Esophagus squamous epithelium (tissue), 5 donors: ENCODE data around the gene PCDHA1. TPM values are rescaled to one million over a fixed set of nuclear protein-coding genes. Genes with fewer than 3 reads are reported as not detected.

Experiments used
- DNase-seq: peaks from one replicate; lab custom pipeline; 2025; lab: John Stamatoyannopoulos, UW
- H3K27ac ChIP-seq, 4 donors: fragments of 200-600 bp; sonication (generic); one replicate each; pipeline ENCODE4 v1.5.1; 2016 to 2019; ENCODE audit warnings: mild to moderate bottlenecking in 1 of 4
- H3K27me3 ChIP-seq, 4 donors: fragments of 200-600 bp; sonication (generic); 1 replicate in 3 of 4; 2 replicates in 1 of 4; pipeline versions ENCODE4 v1.5.1 to v1.6.0; 2017 to 2021; ENCODE audit warnings: antibody characterized with exemption in 1 of 4
- H3K36me3 ChIP-seq, 3 donors: fragments of 200-600 bp; sonication (generic); one replicate each; pipeline ENCODE4 v1.5.1; 2016 to 2019
- H3K4me1 ChIP-seq, 3 donors: fragments of 200-600 bp; sonication (generic); one replicate each; pipeline ENCODE4 v1.5.1; 2017 to 2019
- H3K4me3 ChIP-seq, 4 donors: fragments of 200-600 bp; sonication (generic); 1 replicate in 3 of 4; 2 replicates in 1 of 4; pipeline ENCODE4 v1.5.1; 2016 to 2019; ENCODE audit warnings: mild to moderate bottlenecking in 2 of 4, moderate library complexity in 1 of 4
- H3K9me3 ChIP-seq, 3 donors: fragments of 200-600 bp; sonication (generic); one replicate each; pipeline ENCODE4 v1.5.1; 2016 to 2019
- CTCF ChIP-seq, 6 experiments: fragments of 450-650 bp in 4 of 6; fragments of 200-600 bp in 2 of 6; sonication (generic) in 2 of 6; IDR thresholded peaks; one replicate each; pipeline ENCODE4 v1.5.1; 2016 to 2019; ENCODE audit warnings: antibody characterized with exemption in 6 of 6, mild to moderate bottlenecking in 4 of 6, moderate library complexity in 4 of 6
- POLR2A ChIP-seq, 4 donors: fragments of 450-650 bp; IDR thresholded peaks; one replicate each; pipeline ENCODE4 v1.6.1; 2017; ENCODE audit warnings: antibody characterized with exemption in 4 of 4, mild to moderate bottlenecking in 4 of 4, moderate library complexity in 3 of 4
- WGBS, 2 donors: methylation state at CpG; one replicate each; pipeline ENCODE4 v1.1.5; 2018; 5-methylcytosine and 5-hydroxymethylcytosine counted together
- intact Hi-C: fragments of 100-400 bp; cut with DNase I; formaldehyde crosslinking; loops from one replicate; pipeline ENCODE4 v1.15.0; 2022
- small RNA-seq, 4 donors: library from RNA; depleted of rRNA; stranded (forward); fragments of <200 nt; gene quantifications; one replicate each; pipeline ENCODE3, GENCODE V24; 2016
- total RNA-seq, 4 donors: library from RNA; depleted of rRNA; stranded (reverse); fragments of >200 nt; gene quantifications; one replicate each; pipeline ENCODE4 v1.1.0, GENCODE V29; 2016
- donor health status: DM: yes; HTN: yes; CAD: no.

PCDHA1 gene
- total RNA-seq, 4 donors from 2014 or later: not detected

GRCh38 chr5:141050622-141051520, 264.9 kb downstream of the PCDHA1 start, which contains the start of gene PCDHB1:
TSS of gene PCDHB1 (plus strand) at chr5:141051374. CDS start at chr5:141051471, 97 bp downstream.
- H3K4me3 ChIP-seq: peak within 1 kb of the TSS; percentile 26 to 64 (median 48)
- WGBS, 2 donors: 17 to 32% methylated on average over 14 to 20 of the region's 20 CpGs
- TF ChIP-seq POLR2A (IDR thresholded peaks at IDR 0.05) (no peak), CTCF (IDR thresholded peaks at IDR 0.05) (no peak)
- intact Hi-C loops: no loop called here
- H3K36me3 ChIP-seq: no peaks in the 10 kb centered on the region
- peaks cover 0 to 15% (median 0%) of the 10 kb centered on the region in 3 donors for H3K4me1 ChIP-seq
- no peaks in the 10 kb centered on the region for H3K9me3 ChIP-seq
- no peak for DNase-seq
- peaks cover 0 to 60% (median 0%) of the 10 kb centered on the region in 4 donors for H3K27me3 ChIP-seq
- no peak within 1 kb of the TSS for H3K27ac ChIP-seq

- intact Hi-C loops: no loop called here
- Histone ChIP-seq H3K27me3 (peaks cover 0 to 56% (median 0%) of the 10 kb centered on the region in 4 donors), H3K36me3 (no peaks in the 10 kb centered on the region), H3K4me1 (peaks cover 0 to 15% (median 0%) of the 10 kb centered on the region in 3 donors), H3K9me3 (no peaks in the 10 kb centered on the region), H3K27ac (no peak overlapping the region), H3K4me3 (peak overlapping the region; percentile 26 to 64 (median 48))
- TF ChIP-seq CTCF (IDR thresholded peaks at IDR 0.05): no peak
- no peak for TF ChIP-seq POLR2A (IDR thresholded peaks at IDR 0.05)
- no peak for DNase-seq
- 4 to 21% methylated on average over 19 of the region's 19 CpGs for WGBS, 2 donors
These were observed 265.6 kb downstream of the PCDHA1 start for GRCh38 chr5:141051521-141051866.

Small RNA genes lying within 50 kb of the gene (small RNA-seq; reads per million reads assigned to genes)
- 0 reads per million in 4 donors for gene AC010223.1

Other genes starting within 250 kb of the PCDHA1 start
- 10 to 100 TPM in 1 of 4 donors, 1 to 10 TPM in 3; 3.0 to 12.4 (median 6.2) TPM for gene EIF4EBP3, start 238.5 kb upstream of the PCDHA1 start, total RNA-seq
- 10 to 100 TPM; 17.4 to 22.3 (median 21.0) TPM for gene SRA1, start 228.7 kb upstream of the PCDHA1 start, total RNA-seq
- 10 to 100 TPM in 1 of 4 donors, 1 to 10 TPM in 3; 3.4 to 10.5 (median 6.5) TPM for gene APBB3, start 221.5 kb upstream of the PCDHA1 start, total RNA-seq
- 10 to 100 TPM; 41.4 to 56.9 (median 52.6) TPM for gene SLC35A4, start 221.3 kb upstream of the PCDHA1 start, total RNA-seq
- 10 to 100 TPM in 3 of 4 donors, 1 to 10 TPM in 1; 7.6 to 58.1 (median 30.9) TPM for gene CD14, start 153.0 kb upstream of the PCDHA1 start, total RNA-seq
- 10 to 100 TPM; 18.4 to 46.7 (median 28.2) TPM for gene TMCO6, start 146.7 kb upstream of the PCDHA1 start, total RNA-seq
- gene NDUFA2, start 138.5 kb upstream of the PCDHA1 start, total RNA-seq: 10 to 100 TPM; 31.3 to 56.3 (median 42.5) TPM
- gene IK, start 138.3 kb upstream of the PCDHA1 start, total RNA-seq: 100 to 1,000 TPM in 1 of 4 donors, 10 to 100 TPM in 3; 44.9 to 110 (median 79.8) TPM
- gene WDR55, start 121.2 kb upstream of the PCDHA1 start, total RNA-seq: 10 to 100 TPM; 24.2 to 29.5 (median 25.4) TPM
- gene DND1, start 112.6 kb upstream of the PCDHA1 start, total RNA-seq: under 1 TPM in 2 of 4 donors, not detected in 2; 0.19 to 0.75 TPM
- 10 to 100 TPM; 44.3 to 74.0 (median 62.9) TPM for gene HARS1, start 94.8 kb upstream of the PCDHA1 start, total RNA-seq
- 10 to 100 TPM; 13.3 to 24.2 (median 22.8) TPM for gene HARS2, start 94.7 kb upstream of the PCDHA1 start, total RNA-seq
- gene ZMAT2, start 85.7 kb upstream of the PCDHA1 start, total RNA-seq: 10 to 100 TPM; 25.2 to 52.4 (median 41.3) TPM
- gene PCDHA2, start 8.7 kb downstream of the PCDHA1 start, total RNA-seq: not detected
- gene PCDHA3, start 14.9 kb downstream of the PCDHA1 start, total RNA-seq: under 1 TPM in 3 of 4 donors, not detected in 1; 0.09 to 0.19 (median 0.18) TPM
- under 1 TPM; 0.18 to 0.38 (median 0.27) TPM for gene PCDHA4, start 20.9 kb downstream of the PCDHA1 start, total RNA-seq
- under 1 TPM in 3 of 4 donors, not detected in 1; 0.09 to 0.19 (median 0.15) TPM for gene PCDHA5, start 35.5 kb downstream of the PCDHA1 start, total RNA-seq
- gene PCDHA6, start 41.8 kb downstream of the PCDHA1 start, total RNA-seq: under 1 TPM in 3 of 4 donors, not detected in 1; 0.19 to 0.27 (median 0.21) TPM
- gene PCDHA7, start 48.1 kb downstream of the PCDHA1 start, total RNA-seq: under 1 TPM in 2 of 4 donors, not detected in 2; 0.15 to 0.19 TPM
- gene PCDHA8, start 55.0 kb downstream of the PCDHA1 start, total RNA-seq: under 1 TPM in 1 of 4 donors, not detected in 3; 0.19 TPM
- under 1 TPM in 1 of 4 donors, not detected in 3; 0.19 TPM for gene PCDHA9, start 62.2 kb downstream of the PCDHA1 start, total RNA-seq
- gene PCDHA10, start 69.8 kb downstream of the PCDHA1 start, total RNA-seq: under 1 TPM; under 0.01 to 0.15 (median 0.08) TPM
- under 1 TPM in 3 of 4 donors, not detected in 1; under 0.01 to 0.11 (median 0.04) TPM for gene PCDHA11, start 82.8 kb downstream of the PCDHA1 start, total RNA-seq
- under 1 TPM in 2 of 4 donors, not detected in 2; 0.15 to 0.26 TPM for gene PCDHA12, start 89.2 kb downstream of the PCDHA1 start, total RNA-seq
- gene PCDHA13, start 96.0 kb downstream of the PCDHA1 start, total RNA-seq: under 1 TPM in 1 of 4 donors, not detected in 3; 0.19 TPM
- under 1 TPM in 3 of 4 donors, not detected in 1; 0.06 to 0.27 (median 0.19) TPM for gene PCDHAC1, start 140.2 kb downstream of the PCDHA1 start, total RNA-seq
- 1 to 10 TPM in 1 of 4 donors, under 1 TPM in 1, not detected in 2; 0.19 to 2.2 TPM for gene PCDHAC2, start 180.3 kb downstream of the PCDHA1 start, total RNA-seq